MM.1S (cell line): ENCODE results near the gene IL7R.

Source experiments
- DNase-seq: peaks from one replicate; pipeline ENCODE4 v3.0.0-alpha.2; 2015
- H2AFZ ChIP-seq: fragments of 300-600 bp; sonication (generic); 2 replicates; pipeline ENCODE4 v1.6.0; 2016; ENCODE audit warnings: antibody characterized with exemption, low read length
- H3F3A ChIP-seq: fragments of 300-600 bp; sonication (generic); 2 replicates; pipeline ENCODE4 v1.6.1; 2016; ENCODE audit warnings: mild to moderate bottlenecking, antibody characterized with exemption, low read length, moderate library complexity, mixed read lengths; ENCODE audit not compliant: insufficient read depth
- H3K27ac ChIP-seq: fragments of 300-600 bp; sonication (generic); 2 replicates; pipeline ENCODE4 v1.5.1; 2016; ENCODE audit warnings: mild to moderate bottlenecking, low read length
- H3K27me3 ChIP-seq: fragments of 300-600 bp; sonication (generic); replicated peaks from 2 replicates; pipeline ENCODE4 v1.6.0; 2016; ENCODE audit warnings: low read length; ENCODE audit not compliant: insufficient read depth
- H3K36me3 ChIP-seq: fragments of 300-600 bp; sonication (generic); replicated peaks from 2 replicates; pipeline ENCODE4 v1.6.1; 2016; ENCODE audit warnings: mild to moderate bottlenecking, low read length, mixed read lengths; ENCODE audit not compliant: insufficient read depth
- H3K4me1 ChIP-seq: fragments of 300-600 bp; sonication (generic); 2 replicates; pipeline ENCODE4 v1.6.1; 2016; ENCODE audit warnings: low read length, mixed read lengths
- H3K4me2 ChIP-seq: fragments of 300-600 bp; sonication (generic); 2 replicates; pipeline ENCODE4 v1.6.0; 2016; ENCODE audit warnings: low read depth, low read length
- H3K4me3 ChIP-seq: fragments of 300-600 bp; sonication (generic); 2 replicates; pipeline ENCODE4 v1.5.1; 2016; ENCODE audit warnings: low read length, mixed read lengths
- H3K79me2 ChIP-seq: fragments of 300-600 bp; sonication (generic); 2 replicates; pipeline ENCODE4 v1.6.1; 2016; ENCODE audit warnings: mixed run types, low read length, mixed read lengths
- H3K9ac ChIP-seq: fragments of 300-600 bp; sonication (generic); 2 replicates; pipeline ENCODE4 v1.6.1; 2016; ENCODE audit warnings: low read length, mixed read lengths
- H3K9me2 ChIP-seq: fragments of 300-600 bp; sonication (generic); replicated peaks from 2 replicates; pipeline ENCODE4 v1.6.1; 2016; ENCODE audit warnings: mild to moderate bottlenecking, low read length, mixed read lengths; ENCODE audit not compliant: insufficient read depth
- H3K9me3 ChIP-seq: fragments of 300-600 bp; sonication (generic); replicated peaks from 2 replicates; pipeline ENCODE4 v1.6.1; 2016; ENCODE audit warnings: mild to moderate bottlenecking, low read length, mixed read lengths; ENCODE audit not compliant: insufficient read depth
- H4K20me1 ChIP-seq: fragments of 300-600 bp; sonication (generic); 2 replicates; pipeline ENCODE4 v1.6.1; 2016; ENCODE audit warnings: mild to moderate bottlenecking, low read length, moderate library complexity, mixed read lengths; ENCODE audit not compliant: insufficient read depth
- CTCF ChIP-seq: fragments of 300-600 bp; sonication (generic); IDR thresholded peaks from 2 replicates; pipeline ENCODE4 v1.5.1; 2016; ENCODE audit warnings: antibody characterized with exemption, low read length, mixed read lengths
- EZH2 ChIP-seq: fragments of 300-600 bp; sonication (generic); optimal IDR thresholded peaks from 2 replicates; pipeline ENCODE3; 2017; ENCODE audit warnings: low read depth, mild to moderate bottlenecking, antibody characterized with exemption, low read length, mixed read lengths
- EZH2phosphoT487 ChIP-seq: fragments of 300-600 bp; sonication (generic); IDR thresholded peaks from 2 replicates; pipeline ENCODE4 v1.6.1; 2018; ENCODE audit warnings: antibody characterized with exemption, low read length

Gene IL7R

GRCh38 chr5:35819026-35819425 is 37.7 kb upstream of the IL7R start:
- Histone ChIP-seq H3K9me2 (no peaks in the 10 kb centered on the region), H3K27me3 (no peaks in the 10 kb centered on the region), H3K4me2 (no peak overlapping the region), H3K27ac (no peak overlapping the region), H3K9ac (no peak overlapping the region), H4K20me1 (no peaks in the 10 kb centered on the region), H3K4me1 (no peaks in the 10 kb centered on the region), H3K36me3 (no peaks in the 10 kb centered on the region), H3K9me3 (no peaks in the 10 kb centered on the region; the same call in 1 of the 2 replicates), H2AFZ (no peak overlapping the region), H3F3A (no peaks in the 10 kb centered on the region), H3K79me2 (no peaks in the 10 kb centered on the region), H3K4me3 (no peak overlapping the region)
- no peak for TF ChIP-seq CTCF
- TF ChIP-seq EZH2: no peak
- no peak for TF ChIP-seq EZH2phosphoT487
- DNase-seq: no peak

- H3K27me3 ChIP-seq: no peaks in the 10 kb centered on the region
- H3K36me3 ChIP-seq: no peaks in the 10 kb centered on the region
- no peaks in the 10 kb centered on the region for H4K20me1 ChIP-seq
- H3K4me2 ChIP-seq: no peak overlapping the region
- no peaks in the 10 kb centered on the region for H3K4me1 ChIP-seq
- H3K4me3 ChIP-seq: no peak overlapping the region
- no peaks in the 10 kb centered on the region for H3F3A ChIP-seq
- no peaks in the 10 kb centered on the region for H3K9me2 ChIP-seq
- DNase-seq: no peak
- H2AFZ ChIP-seq: no peak overlapping the region
- H3K9ac ChIP-seq: no peak overlapping the region
- no peaks in the 10 kb centered on the region for H3K9me3 ChIP-seq
- TF ChIP-seq EZH2phosphoT487 (no peak), CTCF (no peak), EZH2 (no peak)
- no peak overlapping the region for H3K27ac ChIP-seq
- no peaks in the 10 kb centered on the region for H3K79me2 ChIP-seq
Measured at GRCh38 chr5:35819668-35820067, 37.0 kb upstream of the IL7R start.

GRCh38 chr5:35820735-35821134 is 36.0 kb upstream of the IL7R start:
- Histone ChIP-seq H3K4me2 (no peak overlapping the region), H3K27me3 (no peaks in the 10 kb centered on the region), H4K20me1 (no peaks in the 10 kb centered on the region), H3K36me3 (no peaks in the 10 kb centered on the region), H3K9ac (no peak overlapping the region), H3K27ac (no peak overlapping the region), H3K9me2 (no peaks in the 10 kb centered on the region), H3K9me3 (no peaks in the 10 kb centered on the region), H3F3A (no peaks in the 10 kb centered on the region), H3K4me3 (no peak overlapping the region), H2AFZ (no peak overlapping the region), H3K79me2 (no peaks in the 10 kb centered on the region), H3K4me1 (no peaks in the 10 kb centered on the region)
- TF ChIP-seq CTCF (no peak), EZH2 (no peak), EZH2phosphoT487 (no peak)
- DNase-seq: no peak

- Histone ChIP-seq H3F3A (no peaks in the 10 kb centered on the region), H3K4me1 (no peaks in the 10 kb centered on the region), H4K20me1 (no peaks in the 10 kb centered on the region), H3K36me3 (no peaks in the 10 kb centered on the region), H3K27me3 (no peaks in the 10 kb centered on the region), H3K9me2 (no peaks in the 10 kb centered on the region), H2AFZ (no peak overlapping the region), H3K9me3 (no peaks in the 10 kb centered on the region), H3K27ac (no peak overlapping the region), H3K79me2 (no peaks in the 10 kb centered on the region), H3K4me3 (no peak overlapping the region), H3K4me2 (no peak overlapping the region), H3K9ac (no peak overlapping the region)
- TF ChIP-seq CTCF (no peak), EZH2phosphoT487 (no peak), EZH2 (no peak)
- no peak for DNase-seq
Measured at GRCh38 chr5:35821513-35821912, 35.2 kb upstream of the IL7R start.
